Uterus (tissue), 2 donors: ENCODE data around the gene CMTM5.

Experiments
- POLR2A ChIP-seq, 2 donors: fragments of 450-650 bp; IDR thresholded peaks; one replicate each; pipeline ENCODE4 v1.6.1; 2016; ENCODE audit warnings: antibody characterized with exemption in 2 of 2, mild to moderate bottlenecking in 1 of 2, moderate library complexity in 1 of 2
- TF ChIP-seq, protein P1 (sequence below), 4 experiments: fragments of 200-600 bp in 2 of 4; fragments of 450-650 bp in 2 of 4; sonication (generic) in 2 of 4; IDR thresholded peaks; one replicate each; pipeline ENCODE4 v1.5.1; 2016 to 2019; ENCODE audit warnings: antibody characterized with exemption in 4 of 4, mild to moderate bottlenecking in 2 of 4, moderate library complexity in 1 of 4

DNA sequence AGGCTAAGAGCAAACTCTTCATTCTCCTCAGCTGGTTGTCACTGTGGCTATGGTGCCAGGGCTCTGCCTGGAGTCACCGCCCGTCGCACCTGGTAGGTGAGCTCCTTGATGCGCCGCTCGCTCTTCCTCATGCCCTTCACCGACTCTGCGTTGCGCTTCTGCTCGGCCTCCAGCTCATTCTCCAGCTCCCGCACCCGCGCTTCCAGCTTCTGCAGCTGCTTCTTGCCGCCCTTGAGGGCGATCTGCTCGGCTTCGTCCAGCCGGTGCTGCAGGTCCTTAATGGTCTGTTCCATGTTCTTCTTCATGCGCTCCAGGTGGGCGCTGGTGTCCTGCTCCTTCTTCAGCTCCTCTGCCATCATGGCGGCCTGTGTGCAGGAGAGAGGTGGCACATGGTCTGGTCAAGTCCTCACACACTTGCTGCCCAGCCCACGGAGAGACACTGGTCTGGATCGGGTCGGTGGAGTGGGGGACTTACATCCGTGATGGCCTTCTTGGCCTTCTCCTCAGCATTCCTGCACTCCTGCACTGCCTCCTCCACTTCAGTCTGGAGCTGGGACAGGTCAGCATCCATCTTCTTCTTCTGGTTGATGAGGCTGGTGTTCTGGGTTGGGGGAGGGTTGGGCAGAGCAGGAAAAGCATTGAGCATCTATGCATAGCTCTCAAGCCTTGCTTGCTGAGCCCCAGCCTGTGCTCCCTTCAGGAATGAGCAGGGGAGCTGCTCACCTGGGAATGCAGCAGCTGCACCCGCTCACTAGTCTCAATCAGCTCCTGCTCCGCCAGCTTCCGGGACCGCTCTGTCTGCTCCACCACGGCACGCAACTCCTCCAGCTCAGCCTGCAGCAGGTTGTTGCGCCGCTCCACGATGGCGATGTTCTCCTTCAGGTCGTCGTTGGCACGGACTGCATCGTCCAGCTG lies 38.3 kb downstream of the CMTM5 start:
- TF ChIP-seq, protein P1, sequence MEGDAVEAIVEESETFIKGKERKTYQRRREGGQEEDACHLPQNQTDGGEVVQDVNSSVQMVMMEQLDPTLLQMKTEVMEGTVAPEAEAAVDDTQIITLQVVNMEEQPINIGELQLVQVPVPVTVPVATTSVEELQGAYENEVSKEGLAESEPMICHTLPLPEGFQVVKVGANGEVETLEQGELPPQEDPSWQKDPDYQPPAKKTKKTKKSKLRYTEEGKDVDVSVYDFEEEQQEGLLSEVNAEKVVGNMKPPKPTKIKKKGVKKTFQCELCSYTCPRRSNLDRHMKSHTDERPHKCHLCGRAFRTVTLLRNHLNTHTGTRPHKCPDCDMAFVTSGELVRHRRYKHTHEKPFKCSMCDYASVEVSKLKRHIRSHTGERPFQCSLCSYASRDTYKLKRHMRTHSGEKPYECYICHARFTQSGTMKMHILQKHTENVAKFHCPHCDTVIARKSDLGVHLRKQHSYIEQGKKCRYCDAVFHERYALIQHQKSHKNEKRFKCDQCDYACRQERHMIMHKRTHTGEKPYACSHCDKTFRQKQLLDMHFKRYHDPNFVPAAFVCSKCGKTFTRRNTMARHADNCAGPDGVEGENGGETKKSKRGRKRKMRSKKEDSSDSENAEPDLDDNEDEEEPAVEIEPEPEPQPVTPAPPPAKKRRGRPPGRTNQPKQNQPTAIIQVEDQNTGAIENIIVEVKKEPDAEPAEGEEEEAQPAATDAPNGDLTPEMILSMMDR (IDR thresholded peaks at IDR 0.05), result no peak
- no peak for TF ChIP-seq POLR2A (IDR thresholded peaks at IDR 0.05)
